Testis (tissue), 2 donors: ENCODE data around the gene AP2B1.

Experiments used
- CTCF ChIP-seq, 3 experiments: fragments of 450-650 bp in 2 of 3; fragments of 200-600 bp in 1 of 3; sonication (generic) in 1 of 3; IDR thresholded peaks; one replicate each; pipeline ENCODE4 v1.5.1; 2016 to 2019; ENCODE audit warnings: antibody characterized with exemption in 3 of 3, mild to moderate bottlenecking in 2 of 3, moderate library complexity in 1 of 3
- POLR2A ChIP-seq: fragments of 450-650 bp; IDR thresholded peaks from one replicate; pipeline ENCODE4 v1.6.1; 2017; ENCODE audit warnings: antibody characterized with exemption, mild to moderate bottlenecking, moderate library complexity

GRCh38 chr17:35537601-35538141 lies 49.5 kb upstream of the AP2B1 start, which contains the start of gene SLFN12L:
- TF ChIP-seq CTCF (IDR thresholded peaks at IDR 0.05) (no peak), POLR2A (no peak)
